Limb (tissue), 2 donors: ENCODE measurements around the gene TRIP13.
"Not testable (repeated sequence)": the region's sequence is repeated elsewhere in the genome, so short reads cannot be mapped to it uniquely, and the experiment has no call there.

Experiments used
- DNase-seq, 2 donors: peaks; one replicate each; pipeline ENCODE4 v3.0.0-alpha.2; 2016; ENCODE audit errors: extremely low spot score in 2 of 2

Gene TRIP13

DNA sequence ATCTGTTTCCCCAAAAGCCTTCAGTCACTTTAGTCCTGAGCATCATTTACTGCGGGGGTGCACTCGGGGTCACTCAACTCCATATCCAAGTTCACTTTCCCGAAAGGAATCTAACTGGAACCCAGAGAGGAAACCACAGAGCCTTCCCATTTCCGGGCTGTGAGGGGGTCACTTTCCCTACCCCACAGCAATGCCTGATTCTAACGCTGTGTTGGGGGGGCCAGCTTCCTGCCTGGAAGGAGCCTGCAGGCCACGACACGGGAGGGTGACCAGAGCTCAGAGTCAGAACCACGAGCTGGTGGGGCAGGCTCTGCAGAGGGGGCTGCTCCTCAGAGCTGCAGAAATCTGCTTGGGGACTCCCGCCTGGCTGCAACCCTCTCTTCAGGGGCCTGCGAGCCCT is 20.4 kb upstream of the TRIP13 start:
- no peak for DNase-seq

DNA sequence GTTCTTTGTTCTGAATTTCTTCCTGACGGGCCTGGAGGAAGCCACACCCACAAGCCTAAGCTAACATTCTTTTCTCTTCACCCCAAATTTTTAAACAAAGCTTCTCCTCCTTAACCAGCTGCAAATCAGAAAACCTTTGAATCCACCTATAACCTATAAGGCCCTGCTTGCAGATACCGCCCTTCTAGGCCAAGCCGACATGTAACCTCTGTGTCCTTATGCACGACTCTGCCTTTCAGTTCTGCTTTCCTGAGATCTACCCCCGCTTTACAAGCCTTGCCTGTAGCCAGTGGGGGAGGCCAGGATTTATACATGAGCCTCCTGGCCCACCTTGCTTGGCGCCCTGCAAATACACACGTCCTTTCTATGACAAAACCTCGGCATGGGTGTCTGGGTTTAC is 19.4 kb upstream of the TRIP13 start:
- DNase-seq, result no peak

DNA sequence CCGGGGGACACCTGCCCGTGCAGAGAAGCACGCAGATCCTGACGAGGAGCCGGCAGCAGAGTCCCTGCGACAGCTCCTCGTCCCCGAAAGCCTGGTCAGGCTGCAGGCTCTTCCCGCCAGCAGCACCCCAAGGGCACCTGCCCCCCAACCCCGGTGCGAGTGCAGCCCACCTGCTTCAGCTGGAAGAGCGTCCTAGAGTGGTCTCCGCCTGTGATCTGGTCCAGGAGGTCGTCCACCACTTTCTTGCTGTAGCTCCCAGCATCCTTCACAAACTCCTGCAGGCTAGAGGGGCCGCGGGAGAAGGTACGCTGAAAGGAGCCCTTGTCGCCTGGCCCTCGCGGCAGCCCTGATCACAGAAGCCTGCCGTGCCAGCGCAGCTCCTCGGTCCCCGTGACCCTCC is 16.8 kb upstream of the TRIP13 start:
- DNase-seq, result no peak

GRCh38 chr5:876398-877365 is 16.0 kb upstream of the TRIP13 start:
- DNase-seq, result no peak

DNA sequence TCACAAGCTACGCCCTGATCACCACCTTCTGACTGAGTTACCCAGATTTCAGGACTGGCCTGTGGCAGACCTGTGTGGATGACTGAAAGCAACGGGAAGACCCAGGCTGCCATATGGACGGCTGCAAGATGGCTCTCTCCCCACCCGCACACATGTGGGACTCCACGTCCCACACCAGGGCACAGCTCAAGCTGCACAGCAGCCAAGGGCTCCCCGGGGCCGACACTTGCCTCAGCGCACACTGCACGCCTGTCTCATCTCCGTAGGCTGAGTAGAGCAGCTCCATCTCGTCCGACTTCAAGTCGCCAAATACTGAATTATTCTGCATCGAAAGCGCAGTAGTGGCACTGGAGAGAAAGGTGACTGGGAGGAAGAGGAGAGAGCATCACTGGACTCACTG is 14.6 kb upstream of the TRIP13 start:
- DNase-seq, result no peak

DNA sequence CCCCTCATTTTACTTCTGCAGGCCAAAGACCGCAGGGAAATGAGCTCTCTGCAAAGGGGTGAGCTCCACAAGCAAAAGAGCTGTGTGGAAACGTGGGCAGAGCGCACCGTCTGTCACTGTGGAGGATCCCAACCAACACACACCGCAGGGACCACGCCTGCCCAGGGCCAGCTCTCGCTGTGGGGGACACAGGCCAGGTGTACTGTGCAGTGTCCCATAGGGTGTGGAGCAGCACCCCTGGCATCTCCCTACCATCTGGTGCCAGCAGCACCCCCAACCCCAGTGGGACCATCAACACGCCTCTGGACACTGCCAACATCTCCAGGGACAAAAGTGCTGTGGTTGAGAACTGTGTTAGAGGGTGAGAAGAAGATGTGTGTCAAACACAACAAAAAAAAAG is 14.0 kb upstream of the TRIP13 start:
- DNase-seq, result not testable (repeated sequence)

DNA sequence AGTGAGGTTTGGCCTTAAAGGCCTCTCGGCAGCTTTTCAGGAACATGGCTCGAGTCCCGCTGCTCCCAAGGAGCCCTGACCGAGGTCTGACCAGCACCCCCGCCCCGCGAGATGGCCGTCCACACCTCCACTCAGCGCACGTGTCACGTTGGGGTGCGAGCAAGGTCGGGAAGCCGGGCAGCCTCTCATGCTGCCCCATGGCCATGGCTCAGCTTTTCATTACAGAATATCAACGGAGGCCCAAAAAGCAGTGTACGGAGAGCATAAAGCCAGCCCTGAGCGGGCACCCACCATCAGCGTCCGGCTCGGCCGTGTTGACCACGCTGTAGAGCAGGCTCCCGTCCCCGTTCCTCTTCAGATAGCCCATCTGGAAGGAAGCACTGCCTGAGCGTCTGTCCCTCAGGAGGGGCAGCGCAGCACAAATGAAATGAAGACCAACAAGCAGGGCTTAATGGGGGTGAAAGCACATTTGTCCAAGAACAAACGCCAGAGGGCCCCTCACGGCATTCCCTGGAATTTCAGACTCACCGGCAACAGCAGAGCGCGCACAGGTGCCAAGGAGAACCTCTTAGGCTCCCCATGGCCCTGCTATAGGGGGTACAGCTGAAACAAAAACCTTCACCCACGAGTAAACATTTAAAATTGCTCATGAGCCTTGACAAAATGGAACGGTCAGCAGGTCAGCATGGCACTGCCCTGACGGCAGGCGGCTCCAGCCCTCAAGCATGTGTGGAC is 11.7 kb upstream of the TRIP13 start:
- DNase-seq, result no peak

DNA sequence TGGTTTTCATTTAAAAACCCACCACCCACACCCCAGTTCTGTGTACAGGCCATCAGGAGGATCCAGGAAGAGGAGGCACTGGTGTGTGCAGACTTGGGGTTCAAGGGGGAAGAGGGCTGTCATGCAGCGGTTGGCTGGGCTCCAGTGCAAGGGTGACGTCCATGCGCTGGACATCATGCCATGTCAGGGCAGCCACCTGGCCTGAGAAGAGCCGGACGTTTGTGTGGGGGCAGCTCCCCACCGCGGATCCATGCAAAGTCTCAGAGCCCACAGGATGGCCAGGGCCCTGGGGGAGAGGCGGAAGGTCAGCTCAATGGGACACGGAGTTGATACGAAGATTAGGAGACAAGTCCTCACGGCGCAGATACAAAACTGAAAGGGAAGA is 11.1 kb upstream of the TRIP13 start:
- DNase-seq, result no peak

DNA sequence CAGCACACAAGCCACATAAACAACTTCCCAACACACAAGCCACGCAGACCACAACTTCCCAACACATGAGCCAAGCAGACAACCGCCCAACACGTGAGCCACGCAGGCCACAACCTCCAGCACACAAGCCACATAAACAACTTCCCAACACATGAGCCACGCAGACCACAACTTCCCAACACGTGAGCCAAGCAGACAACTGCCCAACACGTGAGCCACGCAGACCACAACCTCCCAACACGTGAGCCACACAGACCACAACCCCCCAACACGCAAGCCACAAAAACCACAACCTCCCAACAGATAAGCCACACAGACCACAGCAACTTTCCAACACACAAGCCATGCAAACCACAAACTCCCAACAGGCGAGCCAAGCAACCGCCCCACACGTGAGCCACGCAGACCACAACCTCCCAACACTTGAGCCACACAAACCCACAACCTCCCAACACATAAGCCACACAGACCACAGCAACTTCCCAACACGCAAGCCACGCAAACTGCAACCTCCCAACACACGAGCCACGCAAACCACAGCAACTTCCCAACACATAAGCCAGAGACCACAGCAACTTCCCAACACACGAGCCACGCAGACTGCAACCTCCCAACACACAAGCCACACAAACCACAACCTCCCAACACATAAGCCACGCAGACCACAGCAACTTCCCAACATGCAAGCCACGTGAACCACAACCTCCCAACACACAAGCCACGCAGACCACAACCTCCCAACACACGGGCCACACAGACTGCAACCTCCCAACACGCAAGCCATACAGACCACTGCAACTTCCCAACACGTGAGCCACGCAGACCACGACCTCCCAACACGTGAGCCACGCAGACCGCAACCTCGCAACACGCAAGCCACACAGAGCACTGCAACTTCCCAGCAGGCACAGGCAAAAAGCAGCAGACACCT is 10.2 kb upstream of the TRIP13 start:
- no peak for DNase-seq

DNA sequence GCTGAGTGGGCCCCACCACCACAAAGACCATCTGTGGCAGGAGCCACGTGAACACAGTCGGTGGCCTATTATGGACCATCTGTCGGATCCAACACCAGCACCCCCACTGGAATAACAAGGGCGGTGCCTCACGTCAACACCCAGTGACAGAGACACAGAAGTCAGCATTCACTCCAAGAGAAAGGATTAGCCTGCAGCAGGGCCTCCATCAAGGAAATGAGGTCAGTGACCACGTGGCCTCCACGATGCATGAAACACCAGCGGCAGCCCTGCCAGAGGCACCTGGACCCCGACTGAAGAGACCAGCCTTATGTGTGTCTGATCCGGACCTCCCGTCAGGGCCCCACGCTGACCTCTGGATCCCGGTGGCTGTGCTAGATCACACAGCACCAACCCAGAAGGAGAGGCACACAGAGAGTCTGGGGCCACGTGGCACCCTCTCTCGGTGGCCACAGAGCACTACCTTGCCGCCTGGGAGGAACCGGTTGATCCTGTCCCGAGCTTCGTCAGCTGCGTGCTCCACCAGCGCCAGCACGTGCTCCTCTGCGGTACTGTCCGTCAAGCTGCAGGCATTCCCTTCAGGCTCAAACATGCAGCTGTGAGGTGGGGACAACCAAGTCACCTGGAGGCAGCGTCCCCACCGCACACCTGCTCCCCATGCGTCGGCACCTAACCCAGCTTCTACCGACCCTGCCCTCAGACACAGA is 9.1 kb upstream of the TRIP13 start:
- DNase-seq, result no peak

- no peak for DNase-seq
Measured at GRCh38 chr5:884345-885126, 8.1 kb upstream of the TRIP13 start.

GRCh38 chr5:885127-885442 is 7.6 kb upstream of the TRIP13 start:
- no peak for DNase-seq

DNA sequence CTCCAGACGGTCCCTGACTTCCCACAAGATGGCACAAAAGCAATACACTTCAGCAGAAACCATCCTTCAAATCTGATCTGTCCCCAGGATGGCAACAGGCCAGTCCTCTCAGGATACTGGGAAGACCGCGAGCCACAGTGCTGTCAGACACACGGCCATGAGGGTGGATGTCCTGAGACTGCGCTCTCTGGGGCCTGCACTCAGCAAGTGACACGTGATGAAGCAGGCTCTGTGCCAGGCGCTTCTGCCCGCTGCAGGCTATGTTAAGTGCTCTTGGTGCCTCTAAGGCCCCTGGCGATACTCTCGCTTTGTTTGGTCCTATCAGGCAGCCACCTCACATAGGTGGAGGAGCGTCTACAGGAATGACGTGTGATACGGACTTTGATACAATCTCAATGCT is 7.2 kb upstream of the TRIP13 start:
- DNase-seq, result no peak

DNA sequence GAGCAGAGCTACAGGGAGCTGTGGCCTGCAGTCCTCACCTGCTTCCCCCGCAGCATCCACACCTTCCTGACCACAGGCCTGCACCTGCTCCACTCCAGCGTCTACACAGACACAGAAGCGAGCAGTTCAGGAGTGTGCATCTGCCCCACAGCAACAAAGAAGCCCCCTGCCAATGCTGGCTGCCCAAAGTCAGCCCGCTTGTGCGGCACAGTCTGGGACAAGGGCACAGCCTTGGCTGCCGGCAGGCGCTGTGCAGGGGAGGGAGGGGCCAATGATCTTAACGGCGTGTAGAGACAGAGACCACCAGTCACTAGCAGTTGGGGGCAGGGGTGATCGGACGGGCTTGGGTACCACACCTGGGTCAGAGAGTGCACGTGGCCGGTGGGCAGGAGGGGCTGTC is 6.6 kb upstream of the TRIP13 start:
- DNase-seq, result no peak

DNA sequence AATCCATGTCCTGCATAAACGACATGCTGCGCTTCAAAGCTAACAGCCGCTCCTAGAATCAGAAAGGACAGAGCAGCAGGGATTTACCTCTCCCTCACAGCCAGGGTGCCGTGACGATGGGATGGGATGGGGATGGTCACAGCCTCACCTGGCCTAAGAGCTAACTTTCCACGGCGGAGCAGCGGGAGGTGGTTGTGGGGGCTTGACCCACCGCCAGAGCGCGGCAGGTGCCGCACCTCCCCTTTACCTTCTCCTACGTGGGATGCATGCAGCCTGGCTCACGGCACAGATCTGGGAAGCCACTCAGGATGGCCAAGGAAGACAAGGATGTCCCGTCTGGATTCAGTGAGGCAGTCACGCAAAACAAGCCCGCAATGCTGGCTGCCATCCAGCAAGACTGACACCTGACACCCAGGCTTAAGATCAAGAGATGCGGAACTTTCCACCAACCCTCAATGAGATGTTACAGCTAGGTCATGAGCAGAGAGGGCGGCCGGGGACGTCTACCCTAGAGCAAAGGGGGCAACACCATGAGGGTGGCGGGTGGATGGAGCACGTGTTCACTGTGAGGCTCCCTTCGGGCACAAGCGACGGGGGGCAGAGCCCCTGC is 5.9 kb upstream of the TRIP13 start:
- no peak for DNase-seq

- DNase-seq, result no peak
Measured at GRCh38 chr5:887947-888637, 4.6 kb upstream of the TRIP13 start.

DNA sequence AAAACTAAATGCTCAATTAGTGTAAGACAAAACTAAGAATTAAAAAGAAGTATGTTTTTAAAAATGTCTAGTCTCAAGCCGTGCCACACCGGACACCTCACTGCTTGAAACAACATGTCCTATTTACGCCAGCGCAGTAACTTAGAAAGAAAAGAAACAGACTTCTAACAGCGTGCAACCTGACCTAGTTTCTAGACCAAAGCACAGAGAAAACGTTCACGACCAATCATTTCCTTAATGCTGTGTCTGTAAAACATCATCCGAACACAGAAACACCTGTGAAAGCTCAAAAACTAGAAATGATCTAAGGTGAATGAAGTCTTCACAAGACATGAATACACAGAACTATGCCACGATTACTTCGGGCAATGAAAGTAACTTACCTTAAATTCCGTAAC is 4.0 kb upstream of the TRIP13 start:
- no peak for DNase-seq

GRCh38 chr5:889075-889710 is 3.5 kb upstream of the TRIP13 start:
- no peak for DNase-seq
